OCI-LY7 (cell line): ENCODE results near the gene CD46. TPM values are rescaled to one million over a fixed set of nuclear protein-coding genes. Genes with fewer than 3 reads are reported as not detected.
A peak's percentile ranks its signal among the peaks of the same experiment; 100 is the strongest.

Experiments used
- BruUV-seq: library from RNA; stranded (reverse); fragments of 400-500 nt; replicated peaks from 2 replicates; lab custom pipeline; 2021; lab: Mats Ljungman, UMichigan
- CTCF ChIA-PET: fragments of 300-600 bp; sonication (Branson Sonifier 250); formaldehyde crosslinking; loops from one replicate; lab custom pipeline; 2022; ENCODE audit warnings: antibody characterized with exemption; ENCODE audit not compliant: unreplicated experiment; lab: Charles Lee
- POLR2A ChIA-PET: fragments of 300-600 bp; sonication (Branson Sonifier 250); formaldehyde crosslinking; loops from one replicate; lab custom pipeline; 2022; ENCODE audit warnings: antibody characterized with exemption; lab: Charles Lee
- DNase-seq: peaks from one replicate; pipeline ENCODE4 v3.0.0-alpha.2; 2015; ENCODE audit warnings: low spot score
- H2AFZ ChIP-seq: fragments of 200-600 bp; sonication (generic), shearing (Covaris generic); 2 replicates; pipeline ENCODE4 v1.6.1; 2014; ENCODE audit warnings: mild to moderate bottlenecking, antibody characterized with exemption, low read length, moderate library complexity
- H3K27ac ChIP-seq: fragments of 200-600 bp; sonication (generic); 2 replicates; pipeline ENCODE4 v1.5.1; 2014; ENCODE audit warnings: mixed run types, low read depth, mild to moderate bottlenecking, moderate library complexity, low read length, inconsistent platforms; ENCODE audit not compliant: poor library complexity, severe bottlenecking
- H3K36me3 ChIP-seq: fragments of 200-600 bp; sonication (generic); 2 replicates; pipeline ENCODE4 v1.6.1; 2014; ENCODE audit warnings: mild to moderate bottlenecking, antibody characterized with exemption, low read length, moderate library complexity, mixed read lengths; ENCODE audit not compliant: insufficient read depth
- H3K4me1 ChIP-seq: fragments of 200-600 bp; sonication (generic); 2 replicates; pipeline ENCODE4 v1.5.1; 2014; ENCODE audit warnings: mild to moderate bottlenecking, low read length; ENCODE audit not compliant: insufficient read depth, poor library complexity, severe bottlenecking
- H3K4me2 ChIP-seq: fragments of 200-600 bp; sonication (generic); 2 replicates; pipeline ENCODE4 v1.6.1; 2014; ENCODE audit warnings: mild to moderate bottlenecking, low read length
- H3K4me3 ChIP-seq: fragments of 200-600 bp; sonication (generic); 2 replicates; pipeline ENCODE4 v1.5.1; 2014; ENCODE audit warnings: mild to moderate bottlenecking, low read depth, low read length; ENCODE audit not compliant: poor library complexity, severe bottlenecking
- H3K79me2 ChIP-seq: fragments of 200-600 bp; sonication (generic); 2 replicates; pipeline ENCODE4 v1.6.1; 2016; ENCODE audit warnings: low read depth, mild to moderate bottlenecking, low read length, moderate library complexity, mixed read lengths; ENCODE audit not compliant: insufficient read depth
- H3K9me2 ChIP-seq: fragments of 200-600 bp; sonication (generic); 2 replicates; pipeline ENCODE4 v1.6.1; 2016; ENCODE audit warnings: mild to moderate bottlenecking, low read length, mixed read lengths; ENCODE audit not compliant: insufficient read depth
- H3K9me3 ChIP-seq: fragments of 200-600 bp; sonication (generic); 2 replicates; pipeline ENCODE4 v1.6.1; 2014; ENCODE audit warnings: mild to moderate bottlenecking, mixed run types, low read length, mixed read lengths
- H4K20me1 ChIP-seq: fragments of 200-600 bp; sonication (generic); 2 replicates; pipeline ENCODE4 v1.6.1; 2014; ENCODE audit warnings: mild to moderate bottlenecking, antibody characterized with exemption, low read length, moderate library complexity, mixed read lengths; ENCODE audit not compliant: insufficient read depth
- CTCF ChIP-seq: fragments of 200-600 bp; sonication (generic); conservative IDR thresholded peaks from 2 replicates; pipeline ENCODE4 v1.5.1; 2014; ENCODE audit warnings: mild to moderate bottlenecking, antibody characterized with exemption, low read length, moderate library complexity, mixed read lengths
- EZH2phosphoT487 ChIP-seq: fragments of 200-600 bp; sonication (generic); IDR thresholded peaks from 2 replicates; pipeline ENCODE4 v1.6.1; 2018; ENCODE audit warnings: low read depth, borderline replicate concordance, mild to moderate bottlenecking, mixed run types, antibody characterized with exemption, low read length, moderate library complexity, mixed read lengths
- intact Hi-C: fragments of 100-400 bp; cut with micrococcal nuclease; formaldehyde crosslinking; loops from one replicate; pipeline ENCODE4 v1.10.0; 2022; ENCODE audit not compliant: unreplicated experiment
- total RNA-seq, 2 experiments: library from RNA; depleted of rRNA in 1 of 2; stranded (reverse); fragments of >200 nt in 1 of 2; shearing (Covaris generic) in 1 of 2; gene quantifications; 2 replicates each; pipeline ENCODE4 v1.2.3, GENCODE V29; 2014 to 2022

The CD46 gene
- total RNA-seq, 2 experiments from 2014 or later, result 83.2 to 83.8 TPM

- Histone ChIP-seq H3K4me3 (no peak overlapping the region), H3K4me1 (no peaks in the 10 kb centered on the region), H3K9me2 (no peaks in the 10 kb centered on the region), H4K20me1 (peaks cover 5% of the 10 kb centered on the region; the same call in 1 of the 2 replicates), H3K9me3 (no peaks in the 10 kb centered on the region), H2AFZ (no peak overlapping the region), H3K4me2 (no peak overlapping the region), H3K36me3 (peaks cover 61% of the 10 kb centered on the region), H3K27ac (no peak overlapping the region), H3K79me2 (no peaks in the 10 kb centered on the region)
- no peak for TF ChIP-seq CTCF
- intact Hi-C loops, result no loop called here
- ChIA-PET CTCF (no interaction called here), POLR2A (interaction anchor here (0.5 kb wide), 1 partner anchor 471 kb away, joined by 3 read pairs; no protein-coding TSS in a partner anchor)
- TSS peak; percentile 32 for BruUV-seq
- DNase-seq, result no peak
These were observed 43.0 kb downstream of the CD46 start for GRCh38 chr1:207794861-207795260.

GRCh38 chr1:207797229-207797973 is 45.5 kb downstream of the CD46 start:
- Histone ChIP-seq H4K20me1 (peaks cover 5% of the 10 kb centered on the region; the same call in 1 of the 2 replicates), H2AFZ (no peak overlapping the region), H3K36me3 (peaks cover 36% of the 10 kb centered on the region; the same call in 1 of the 2 replicates), H3K79me2 (no peaks in the 10 kb centered on the region), H3K9me3 (no peaks in the 10 kb centered on the region), H3K4me3 (no peak overlapping the region), H3K4me2 (no peak overlapping the region), H3K27ac (no peak overlapping the region), H3K4me1 (no peaks in the 10 kb centered on the region), H3K9me2 (no peaks in the 10 kb centered on the region)
- BruUV-seq, result no TSS peak
- POLR2A ChIA-PET, result interaction anchor here (0.5 to 1.5 kb wide), 9 partner anchors 10 to 504 kb away, joined by 3 to 7 read pairs (median 4); no protein-coding TSS in a partner anchor
- peak; percentile 78 for DNase-seq
- CTCF ChIA-PET, result interaction anchor here (0.7 to 1.2 kb wide), 5 partner anchors 10 to 177 kb away, joined by 3 to 4 read pairs (median 3); no protein-coding TSS in a partner anchor
- TF ChIP-seq EZH2phosphoT487 (no peak), CTCF (peak; percentile 94)
- intact Hi-C loops, result loop anchor here (2.0 kb wide), 2 partner anchors 45 to 99 kb away; partner anchors contain the start of gene CD46

- no TSS peak for BruUV-seq
- Histone ChIP-seq H3K9me2 (no peaks in the 10 kb centered on the region), H3K9me3 (no peaks in the 10 kb centered on the region), H3K4me3 (no peak overlapping the region), H4K20me1 (peaks cover 5% of the 10 kb centered on the region; the same call in 1 of the 2 replicates), H3K4me2 (no peak overlapping the region), H3K4me1 (no peaks in the 10 kb centered on the region), H3K79me2 (no peaks in the 10 kb centered on the region), H3K27ac (no peak overlapping the region), H3K36me3 (peaks cover 25% of the 10 kb centered on the region; the same call in 1 of the 2 replicates), H2AFZ (no peak overlapping the region)
- ChIA-PET POLR2A (interaction anchor here (0.8 kb wide), 1 partner anchor 145 kb away, joined by 4 read pairs; no protein-coding TSS in a partner anchor), CTCF (interaction anchor here (0.6 kb wide), 1 partner anchor 99 kb away, joined by 3 read pairs; no protein-coding TSS in a partner anchor)
- TF ChIP-seq EZH2phosphoT487, result no peak
- intact Hi-C loops, result no loop called here
- no peak for DNase-seq
These were observed 47.0 kb downstream of the CD46 start for GRCh38 chr1:207798847-207799246.
